HG02938 (cell line): ENCODE data around the gene ASIC1.

Source experiments
- ATAC-seq: cut with Tn5 transposase; IDR thresholded peaks from one replicate; pipeline ENCODE4 v1.9.1; 2021; ENCODE audit warnings: mild to moderate bottlenecking, moderate library complexity; ENCODE audit not compliant: unreplicated experiment

ASIC1 gene

GRCh38 chr12:50060120-50060468, 2.7 kb downstream of the ASIC1 start:
- ATAC-seq: no peak

GRCh38 chr12:50061171-50061570, 3.8 kb downstream of the ASIC1 start:
- no peak for ATAC-seq

GRCh38 chr12:50061946-50062686, 4.7 kb downstream of the ASIC1 start:
- no peak for ATAC-seq

GRCh38 chr12:50062728-50063460, 5.5 kb downstream of the ASIC1 start:
- no peak for ATAC-seq

GRCh38 chr12:50065726-50066310, 8.4 kb downstream of the ASIC1 start:
- ATAC-seq: no peak

- no peak for ATAC-seq
These were observed 9.0 kb downstream of the ASIC1 start for GRCh38 chr12:50066402-50066801.

GRCh38 chr12:50069069-50069468, 11.7 kb downstream of the ASIC1 start:
- no peak for ATAC-seq

GRCh38 chr12:50069539-50069938, 12.1 kb downstream of the ASIC1 start:
- ATAC-seq: no peak

GRCh38 chr12:50070314-50071060, 13.1 kb downstream of the ASIC1 start:
- ATAC-seq: no peak

- no peak for ATAC-seq
These were observed 15.0 kb downstream of the ASIC1 start for GRCh38 chr12:50072198-50072907.

GRCh38 chr12:50073206-50073605, 15.8 kb downstream of the ASIC1 start:
- no peak for ATAC-seq

- no peak for ATAC-seq
These were observed 16.3 kb downstream of the ASIC1 start for GRCh38 chr12:50073712-50074111.

- no peak for ATAC-seq
These were observed 17.8 kb downstream of the ASIC1 start for GRCh38 chr12:50074936-50075807.

- ATAC-seq: no peak
These were observed 18.4 kb downstream of the ASIC1 start for GRCh38 chr12:50075808-50076170.

- ATAC-seq: no peak
These were observed 19.7 kb downstream of the ASIC1 start for GRCh38 chr12:50077099-50077498.

GRCh38 chr12:50078281-50078680, 20.9 kb downstream of the ASIC1 start:
- no peak for ATAC-seq

GRCh38 chr12:50079771-50080170, 22.4 kb downstream of the ASIC1 start:
- ATAC-seq: no peak

- ATAC-seq: no peak
These were observed 23.9 kb downstream of the ASIC1 start for GRCh38 chr12:50081096-50081808.

- ATAC-seq: no peak
These were observed 25.2 kb downstream of the ASIC1 start for GRCh38 chr12:50082644-50083043.
